Measurements from ENCODE around the gene MXRA7.

The MXRA7 gene

DNA sequence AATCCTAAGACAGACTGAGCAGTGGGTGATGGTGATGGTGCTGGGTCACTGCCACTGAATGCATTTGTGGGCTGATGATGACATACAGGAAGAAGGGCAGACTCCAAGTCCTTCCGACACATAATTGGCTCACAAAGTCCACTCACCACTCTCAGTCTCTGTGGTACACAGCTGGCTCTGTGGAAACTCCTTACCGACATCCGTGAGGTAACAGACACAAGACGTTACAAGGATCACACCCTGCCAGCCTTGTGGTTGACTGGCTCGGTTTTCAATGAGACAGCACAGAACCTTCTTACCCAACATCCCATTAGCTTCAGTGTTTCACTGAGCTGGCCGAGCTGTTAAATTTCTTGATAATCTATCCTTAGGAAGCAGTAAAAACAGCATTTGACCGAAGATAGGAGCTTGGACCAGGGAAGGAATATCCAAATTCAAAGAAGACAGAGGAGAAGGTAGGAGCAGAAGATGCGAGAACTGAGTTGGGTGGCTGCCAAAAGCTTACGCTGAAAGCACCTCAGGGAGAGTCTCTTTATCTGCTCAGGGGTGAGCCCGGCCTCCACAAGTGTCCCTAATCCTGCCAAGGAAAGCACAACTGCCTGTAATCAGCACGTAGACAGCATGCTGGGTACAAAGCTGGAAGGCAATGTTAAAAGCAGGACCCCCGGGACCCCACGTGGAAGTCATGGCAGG is 5.5 kb upstream of the MXRA7 start:
- no peak for TF ChIP-seq TAF1 (IDR thresholded peaks at IDR 0.05; ENCODE audit: borderline replicate concordance, insufficient read depth, low read length)
- TF ChIP-seq POLR2AphosphoS5 (IDR thresholded peaks at IDR 0.05; ENCODE audit: low read depth, low read length) = peak; percentile 54
- TF ChIP-seq SIN3A (IDR thresholded peaks at IDR 0.05; ENCODE audit: borderline replicate concordance, insufficient read depth, low read length) = peak; percentile 64; the same call in 1 of the 2 replicates
- TF ChIP-seq, protein P1, sequence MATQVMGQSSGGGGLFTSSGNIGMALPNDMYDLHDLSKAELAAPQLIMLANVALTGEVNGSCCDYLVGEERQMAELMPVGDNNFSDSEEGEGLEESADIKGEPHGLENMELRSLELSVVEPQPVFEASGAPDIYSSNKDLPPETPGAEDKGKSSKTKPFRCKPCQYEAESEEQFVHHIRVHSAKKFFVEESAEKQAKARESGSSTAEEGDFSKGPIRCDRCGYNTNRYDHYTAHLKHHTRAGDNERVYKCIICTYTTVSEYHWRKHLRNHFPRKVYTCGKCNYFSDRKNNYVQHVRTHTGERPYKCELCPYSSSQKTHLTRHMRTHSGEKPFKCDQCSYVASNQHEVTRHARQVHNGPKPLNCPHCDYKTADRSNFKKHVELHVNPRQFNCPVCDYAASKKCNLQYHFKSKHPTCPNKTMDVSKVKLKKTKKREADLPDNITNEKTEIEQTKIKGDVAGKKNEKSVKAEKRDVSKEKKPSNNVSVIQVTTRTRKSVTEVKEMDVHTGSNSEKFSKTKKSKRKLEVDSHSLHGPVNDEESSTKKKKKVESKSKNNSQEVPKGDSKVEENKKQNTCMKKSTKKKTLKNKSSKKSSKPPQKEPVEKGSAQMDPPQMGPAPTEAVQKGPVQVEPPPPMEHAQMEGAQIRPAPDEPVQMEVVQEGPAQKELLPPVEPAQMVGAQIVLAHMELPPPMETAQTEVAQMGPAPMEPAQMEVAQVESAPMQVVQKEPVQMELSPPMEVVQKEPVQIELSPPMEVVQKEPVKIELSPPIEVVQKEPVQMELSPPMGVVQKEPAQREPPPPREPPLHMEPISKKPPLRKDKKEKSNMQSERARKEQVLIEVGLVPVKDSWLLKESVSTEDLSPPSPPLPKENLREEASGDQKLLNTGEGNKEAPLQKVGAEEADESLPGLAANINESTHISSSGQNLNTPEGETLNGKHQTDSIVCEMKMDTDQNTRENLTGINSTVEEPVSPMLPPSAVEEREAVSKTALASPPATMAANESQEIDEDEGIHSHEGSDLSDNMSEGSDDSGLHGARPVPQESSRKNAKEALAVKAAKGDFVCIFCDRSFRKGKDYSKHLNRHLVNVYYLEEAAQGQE (IDR thresholded peaks at IDR 0.05; ENCODE audit: insufficient read depth in 1 of 2, low read depth in 2 of 2, low read length in 2 of 2) = no peak
- TF ChIP-seq FOXP2 (optimal IDR thresholded peaks at IDR 0.05; ENCODE audit: borderline replicate concordance, extremely low read depth, extremely low read length, insufficient read depth) = peak; percentile 80

DNA sequence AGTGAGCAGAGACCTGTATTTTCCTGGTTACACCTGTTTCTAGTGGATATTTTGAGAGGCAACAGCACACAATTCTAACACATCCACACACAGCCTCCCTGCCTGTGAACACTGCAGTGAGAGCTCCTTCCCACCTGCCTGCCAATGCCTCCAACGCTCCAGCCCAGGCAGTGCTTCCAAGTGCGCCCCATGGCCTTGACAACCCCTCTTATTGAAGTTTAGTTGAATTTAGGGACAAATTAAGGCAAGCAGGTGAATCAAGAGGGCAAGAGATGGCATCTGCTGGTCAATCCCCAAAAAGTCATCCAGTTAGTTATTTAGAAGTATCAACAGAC is 4.7 kb upstream of the MXRA7 start:
- TF ChIP-seq FOXP2 (optimal IDR thresholded peaks at IDR 0.05; ENCODE audit: borderline replicate concordance, extremely low read depth, extremely low read length, insufficient read depth) = no peak
- no peak for TF ChIP-seq POLR2AphosphoS5 (IDR thresholded peaks at IDR 0.05; ENCODE audit: low read depth, low read length)
- no peak for TF ChIP-seq SIN3A (IDR thresholded peaks at IDR 0.05; ENCODE audit: borderline replicate concordance, insufficient read depth, low read length)
- TF ChIP-seq TAF1 (IDR thresholded peaks at IDR 0.05; ENCODE audit: borderline replicate concordance, insufficient read depth, low read length) = no peak
- TF ChIP-seq, protein P1 (IDR thresholded peaks at IDR 0.05; ENCODE audit: insufficient read depth in 1 of 2, low read depth in 2 of 2, low read length in 2 of 2) = no peak

DNA sequence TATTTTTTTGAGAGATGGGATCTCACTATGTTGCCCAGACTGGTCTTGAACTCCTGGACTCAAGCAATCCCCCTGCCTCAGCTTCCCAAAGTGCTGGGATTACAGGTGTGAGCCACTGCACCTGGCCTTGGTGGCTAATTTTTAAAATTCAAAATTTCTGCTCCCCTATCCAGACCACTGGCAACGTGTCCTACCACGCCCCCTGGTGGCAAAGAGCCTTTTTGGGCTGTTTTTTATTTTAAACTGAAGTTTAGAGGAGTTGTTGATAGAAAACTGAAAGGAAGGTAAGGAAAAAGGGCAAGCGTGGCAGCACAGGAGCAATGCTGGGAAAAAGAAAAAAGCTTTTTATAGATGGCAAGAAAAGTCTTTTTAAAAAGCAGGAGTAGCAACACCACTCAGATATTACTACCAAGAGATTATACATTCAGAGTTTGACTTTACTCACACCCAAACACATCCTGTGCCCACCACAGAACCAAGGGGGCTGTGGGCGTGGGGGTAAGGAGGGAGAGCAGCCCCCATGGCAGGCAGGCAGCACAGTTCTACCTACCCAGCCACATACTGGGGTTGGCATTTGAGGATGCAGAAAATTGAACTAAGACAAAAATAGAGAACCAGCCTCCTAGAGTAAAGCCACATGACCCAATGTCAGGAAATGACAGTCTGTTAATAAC is 4.2 kb upstream of the MXRA7 start:
- no peak for TF ChIP-seq FOXP2 (optimal IDR thresholded peaks at IDR 0.05; ENCODE audit: borderline replicate concordance, extremely low read depth, extremely low read length, insufficient read depth)

DNA sequence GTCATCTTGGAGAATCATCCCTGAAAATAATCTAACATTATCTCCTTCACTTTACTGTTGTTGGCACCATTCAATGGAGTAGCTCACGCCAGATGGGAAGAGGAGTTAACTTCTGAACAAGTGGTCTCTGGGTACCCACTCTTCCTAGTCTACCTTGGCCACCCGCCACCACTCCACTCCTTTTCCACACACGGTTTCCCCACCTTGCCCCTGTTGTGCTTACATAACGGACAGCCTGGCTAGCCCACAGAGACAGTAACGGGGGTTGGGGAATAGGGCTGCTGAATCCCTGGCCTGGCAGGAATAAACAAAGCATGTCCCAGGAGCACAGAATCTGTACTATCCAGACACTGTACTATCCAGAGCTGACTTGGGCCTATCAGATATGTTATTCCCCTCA is 3.6 kb upstream of the MXRA7 start:
- TF ChIP-seq, protein P1 (IDR thresholded peaks at IDR 0.05; ENCODE audit: insufficient read depth in 1 of 2, low read depth in 2 of 2, low read length in 2 of 2) = no peak
- TF ChIP-seq SIN3A (IDR thresholded peaks at IDR 0.05; ENCODE audit: borderline replicate concordance, insufficient read depth, low read length) (no peak), POLR2AphosphoS5 (IDR thresholded peaks at IDR 0.05; ENCODE audit: low read depth, low read length) (no peak), TAF1 (IDR thresholded peaks at IDR 0.05; ENCODE audit: borderline replicate concordance, insufficient read depth, low read length) (no peak), FOXP2 (optimal IDR thresholded peaks at IDR 0.05; ENCODE audit: borderline replicate concordance, extremely low read depth, extremely low read length, insufficient read depth) (no peak)

DNA sequence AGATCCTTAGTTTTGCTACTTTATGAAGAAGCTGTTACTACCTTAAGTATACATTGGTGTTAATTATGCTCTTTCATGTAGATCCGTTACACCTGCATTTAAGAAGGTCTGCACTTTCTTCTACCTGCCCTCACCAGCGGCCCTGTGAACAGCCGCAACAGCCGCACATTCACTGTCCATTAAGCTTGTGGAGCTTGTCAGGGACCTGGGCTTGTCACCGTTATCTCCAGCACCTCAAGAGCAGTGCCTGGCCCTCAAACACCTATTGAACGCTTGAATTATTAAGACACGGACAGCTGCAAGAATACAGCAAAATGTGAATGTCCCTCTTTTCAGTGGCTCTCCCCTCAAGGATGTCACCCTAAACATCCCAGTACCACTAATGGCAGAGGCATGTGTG is 3.0 kb upstream of the MXRA7 start:
- TF ChIP-seq, protein P1 (IDR thresholded peaks at IDR 0.05; ENCODE audit: insufficient read depth in 1 of 2, low read depth in 2 of 2, low read length in 2 of 2) = no peak
- no peak for TF ChIP-seq FOXP2 (optimal IDR thresholded peaks at IDR 0.05; ENCODE audit: borderline replicate concordance, extremely low read depth, extremely low read length, insufficient read depth)
- no peak for TF ChIP-seq SIN3A (IDR thresholded peaks at IDR 0.05; ENCODE audit: borderline replicate concordance, insufficient read depth, low read length)
- no peak for TF ChIP-seq TAF1 (IDR thresholded peaks at IDR 0.05; ENCODE audit: borderline replicate concordance, insufficient read depth, low read length)
- TF ChIP-seq POLR2AphosphoS5 (IDR thresholded peaks at IDR 0.05; ENCODE audit: low read depth, low read length) = no peak

All from PFSK-1 (cell line).